ENCODE data around the gene UNG. TPM values are rescaled to one million over a fixed set of nuclear protein-coding genes. Genes with fewer than 3 reads are reported as not detected.

UNG gene
- total and polyA plus RNA-seq, 2 of the 8 experiments (the other 6 are each of a cell fraction or from before 2014, with no cell fraction given), result 71.6 to 163 TPM

DNA sequence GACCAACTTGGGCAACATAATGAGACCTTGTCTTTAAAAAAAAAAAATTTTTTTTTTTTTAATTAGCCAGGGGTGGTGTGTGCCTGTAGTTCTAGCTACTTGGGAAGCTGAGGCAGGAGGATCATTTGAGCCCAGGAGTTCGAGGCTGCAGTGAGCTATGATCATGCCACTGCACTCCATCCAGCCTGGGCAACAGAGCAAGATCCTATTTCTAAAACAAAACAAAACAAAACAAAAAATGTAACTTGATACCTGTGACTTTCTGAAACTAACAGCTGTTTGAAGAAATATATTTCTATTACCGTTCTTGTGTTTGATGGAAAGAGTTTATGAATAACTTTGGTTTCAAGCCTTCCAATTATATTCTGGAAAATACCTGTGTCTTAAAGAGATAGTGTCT is 17.2 kb downstream of the UNG start:
- WGBS, 2 experiments (ENCODE audit: extremely low coverage in 1 of 2, insufficient coverage in 1 of 2, insufficient read length in 1 of 2, insufficient replicate concordance in 2 of 2, low coverage in 1 of 2, low lambda C conversion rate in 2 of 2, missing lambda C conversion rate in 1 of 2), result 88% methylated on average over 2 of the region's 2 CpGs; no CpG with 5 or more reads in 1 of the 2 experiments
- H3K27ac ChIP-seq (ENCODE audit: low read depth, low read length), result no peak overlapping the region

More for the DNA sequence above, 17.2 kb downstream of the UNG start:
- Histone ChIP-seq H3K4me3 (ENCODE audit: extremely low read depth in 1 of 4, insufficient read depth in 2 of 4, low read depth in 3 of 4, low read length in 4 of 4) (no peak overlapping the region), H4K91ac (replicated peaks; ENCODE audit: insufficient read length, low read length) (no peak overlapping the region), H2AFZ (ENCODE audit: low read length) (no peak overlapping the region), H2BK12ac (ENCODE audit: low read depth, low read length) (no peak overlapping the region), H2BK5ac (ENCODE audit: low read depth, low read length) (no peak overlapping the region), H2AK5ac (ENCODE audit: low read depth, low read length) (no peak overlapping the region), H3K23me2 (ENCODE audit: low read depth, low read length) (no peaks in the 10 kb centered on the region), H3K79me2 (ENCODE audit: control insufficient read depth in 1 of 2, insufficient read depth in 2 of 2, low read length in 2 of 2) (no peaks in the 10 kb centered on the region), H2BK120ac (replicated peaks; ENCODE audit: low read depth, low read length) (no peak overlapping the region), H3K4me2 (ENCODE audit: insufficient read depth in 1 of 2, low read depth in 2 of 2, low read length in 2 of 2) (no peak overlapping the region), H3K56ac (replicated peaks; ENCODE audit: insufficient read length, low read depth, low read length) (no peak overlapping the region), H4K20me1 (replicated peaks in 1 of 2; ENCODE audit: control insufficient read depth in 1 of 2, insufficient read depth in 2 of 2, low read length in 2 of 2) (no peaks in the 10 kb centered on the region), H4K5ac (ENCODE audit: insufficient read length, low read depth, low read length) (no peak overlapping the region), H3K36me3 (ENCODE audit: control insufficient read depth in 2 of 4, insufficient read depth in 4 of 4, low read length in 3 of 4) (peaks cover 0 to 7% (median 3%) of the 10 kb centered on the region in 4 experiments; a peak in 3 of 8 replicates), H4K8ac (ENCODE audit: extremely low read depth, insufficient read depth, low read length) (no peak overlapping the region), H3K4ac (replicated peaks; ENCODE audit: insufficient read length, low read depth, low read length) (no peak overlapping the region), H3K79me1 (ENCODE audit: low read depth, low read length) (no peaks in the 10 kb centered on the region), H3K9ac (replicated peaks in 1 of 4; ENCODE audit: extremely low read depth in 1 of 4, low read depth in 3 of 4, low read length in 3 of 4) (no peak overlapping the region), H3K9me3 (ENCODE audit: insufficient read depth in 2 of 2, low read depth in 1 of 2, low read length in 1 of 2) (no peaks in the 10 kb centered on the region), H3K14ac (ENCODE audit: insufficient read length) (no peak overlapping the region), H3K18ac (ENCODE audit: extremely low read depth, low read length) (no peak overlapping the region), H3K4me1 (replicated peaks in 1 of 4; ENCODE audit: control insufficient read depth in 3 of 4, insufficient read depth in 4 of 4, low read length in 3 of 4) (peaks cover 2 to 11% (median 5%) of the 10 kb centered on the region in 4 experiments; a peak in 5 of 7 replicates), H3K27me3 (replicated peaks in 1 of 4; ENCODE audit: control insufficient read depth in 3 of 4, extremely low read depth in 1 of 4, insufficient read depth in 3 of 4, low read length in 3 of 4) (no peaks in the 10 kb centered on the region; a peak in 1 of 7 replicates), H2BK20ac (ENCODE audit: low read length) (no peak overlapping the region), H3K23ac (ENCODE audit: insufficient read length) (no peak overlapping the region), H2BK15ac (ENCODE audit: low read length) (no peak overlapping the region)
- DNase-seq (ENCODE audit: low read depth in 1 of 2, low spot score in 2 of 2) (no peak), FAIRE-seq (no peak)
- ChIA-PET CTCF (ENCODE audit: partially characterized antibody) (interaction anchor here (0.7 to 2.4 kb wide), 5 partner anchors 13 to 141 kb away, joined by 3 to 5 read pairs (median 4); no protein-coding TSS in a partner anchor), POLR2A (ENCODE audit: partially characterized antibody) (interaction anchor here (2.1 kb wide), 1 partner anchor 16 kb away, joined by 4 read pairs; no protein-coding TSS in a partner anchor)
